Ishikawa (cell line): ENCODE measurements around the gene LLCFC1.

Experiments
- CEBPB ChIP-seq: IDR thresholded peaks from 2 replicates; pipeline ENCODE4 v1.6.1; 2012
- CREB1 ChIP-seq: IDR thresholded peaks from 2 replicates; pipeline ENCODE4 v1.6.1; 2012; ENCODE audit warnings: low read depth
- EGR1 ChIP-seq: IDR thresholded peaks from 2 replicates; pipeline ENCODE4 v1.6.1; 2012
- EP300 ChIP-seq: IDR thresholded peaks from 2 replicates; pipeline ENCODE4 v1.6.1; 2012; ENCODE audit warnings: borderline replicate concordance
- FOXM1 ChIP-seq: IDR thresholded peaks from 2 replicates; pipeline ENCODE4 v1.6.1; 2012; ENCODE audit warnings: low read depth, borderline replicate concordance
- MAX ChIP-seq: IDR thresholded peaks from 2 replicates; pipeline ENCODE4 v1.6.1; 2012
- NFIC ChIP-seq: IDR thresholded peaks from 2 replicates; pipeline ENCODE4 v1.6.1; 2012
- RAD21 ChIP-seq: IDR thresholded peaks from 2 replicates; pipeline ENCODE4 v1.6.1; 2012; ENCODE audit warnings: low read depth
- REST ChIP-seq: IDR thresholded peaks from 2 replicates; pipeline ENCODE4 v1.6.1; 2012; ENCODE audit warnings: low read depth, mild to moderate bottlenecking
- TAF1 ChIP-seq: IDR thresholded peaks from 2 replicates; pipeline ENCODE4 v1.6.1; 2012; ENCODE audit warnings: low read depth, mild to moderate bottlenecking
- TCF12 ChIP-seq: IDR thresholded peaks from 2 replicates; pipeline ENCODE4 v1.6.1; 2012; ENCODE audit warnings: low read depth
- USF1 ChIP-seq: IDR thresholded peaks from 2 replicates; pipeline ENCODE4 v1.6.1; 2012
- YY1 ChIP-seq: IDR thresholded peaks from 2 replicates; pipeline ENCODE4 v1.6.1; 2012; ENCODE audit warnings: low read depth
- ZBTB7A ChIP-seq: IDR thresholded peaks from 2 replicates; pipeline ENCODE4 v1.6.1; 2012; ENCODE audit warnings: low read depth

- no peak for TF ChIP-seq FOXM1
- TF ChIP-seq ZBTB7A, result no peak
- TF ChIP-seq EGR1, result no peak
- no peak for TF ChIP-seq TCF12
- TF ChIP-seq NFIC, result no peak
- TF ChIP-seq RAD21, result no peak
- TF ChIP-seq CEBPB, result no peak
- TF ChIP-seq REST, result no peak
- TF ChIP-seq YY1, result no peak
- no peak for TF ChIP-seq EP300
- no peak for TF ChIP-seq CREB1
- TF ChIP-seq TAF1, result no peak
- TF ChIP-seq MAX, result no peak
- no peak for TF ChIP-seq USF1
Measured at GRCh38 chr7:142899661-142900060, 39.6 kb upstream of the LLCFC1 start.
